Activated CD4-positive, alpha-beta T cell treated with anti-CD3 and anti-CD28 coated beads, Interleukin-2, amount 50 U/mL, for 24 hours (primary cell): Measurements from ENCODE around the gene PDCD1LG2.
"Not testable (repeated sequence)": the region's sequence is repeated elsewhere in the genome, so short reads cannot be mapped to it uniquely, and the experiment has no call there.

ENCODE experiments used
- DNase-seq, 2 donors: peaks; one replicate each; pipeline ENCODE4 v3.0.0-alpha.2; 2020; ENCODE audit warnings: low read depth in 1 of 2, low spot score in 1 of 2

PDCD1LG2 gene

DNA sequence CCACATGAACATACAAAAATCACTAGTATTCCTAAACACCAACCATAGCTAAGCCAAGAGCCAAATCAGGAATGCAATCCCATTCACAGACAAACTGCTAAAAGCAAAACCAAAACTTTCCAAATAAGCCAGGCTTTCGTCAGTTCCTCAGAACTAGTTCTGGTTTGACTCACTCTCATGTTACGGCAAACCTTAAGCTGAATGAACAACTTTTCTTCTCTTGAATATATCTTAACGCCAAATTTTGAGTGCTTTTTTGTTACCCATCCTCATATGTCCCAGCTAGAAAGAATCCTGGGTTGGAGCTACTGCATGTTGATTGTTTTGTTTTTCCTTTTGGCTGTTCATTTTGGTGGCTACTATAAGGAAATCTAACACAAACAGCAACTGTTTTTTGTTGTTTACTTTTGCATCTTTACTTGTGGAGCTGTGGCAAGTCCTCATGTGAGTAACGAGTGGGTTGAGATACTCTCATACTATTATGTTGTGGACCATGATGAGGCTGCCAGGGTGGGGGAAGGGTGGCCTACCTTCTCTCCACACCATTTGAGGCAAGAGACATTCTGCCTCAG, at the start of gene PDCD1LG2:
TSS of gene PDCD1LG2 (plus strand) at position 172 of the 572 bp plus-strand sequence. CDS start 12,016 bp downstream, outside the sequence.
- peak in 1 of 2 donors; percentile 52 for DNase-seq

DNA sequence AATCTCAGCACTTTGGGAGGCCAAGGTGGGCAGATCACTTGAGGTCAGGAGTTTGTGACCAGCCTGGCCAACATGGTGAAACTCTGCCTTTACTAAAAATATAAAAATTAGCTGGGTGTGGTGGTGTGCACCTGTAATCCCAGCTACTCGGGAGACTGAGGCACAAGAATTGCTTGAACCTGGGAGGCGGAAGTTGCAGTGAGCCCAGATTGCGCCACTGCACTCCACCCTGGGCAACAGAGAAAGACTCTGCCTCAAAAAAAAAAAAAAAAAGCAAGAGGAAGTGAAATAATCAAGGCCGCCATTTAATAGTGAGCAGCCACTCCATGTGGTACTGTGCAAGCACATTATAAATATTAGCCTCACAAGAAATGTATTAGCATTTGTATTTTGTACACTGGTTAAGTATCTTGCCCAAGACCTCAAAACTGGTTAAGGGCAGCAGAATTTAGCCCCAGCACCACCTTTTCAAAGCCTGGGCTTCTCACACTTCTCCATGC, 45.5 kb upstream of the PDCD1LG2 start:
- not testable (repeated sequence) for DNase-seq

- DNase-seq = no peak
Observed at GRCh38 chr9:5466005-5466404, 44.3 kb upstream of the PDCD1LG2 start.

GRCh38 chr9:5466766-5467165, 43.6 kb upstream of the PDCD1LG2 start:
- no peak for DNase-seq

GRCh38 chr9:5468850-5469249, 41.5 kb upstream of the PDCD1LG2 start:
- no peak for DNase-seq

DNA sequence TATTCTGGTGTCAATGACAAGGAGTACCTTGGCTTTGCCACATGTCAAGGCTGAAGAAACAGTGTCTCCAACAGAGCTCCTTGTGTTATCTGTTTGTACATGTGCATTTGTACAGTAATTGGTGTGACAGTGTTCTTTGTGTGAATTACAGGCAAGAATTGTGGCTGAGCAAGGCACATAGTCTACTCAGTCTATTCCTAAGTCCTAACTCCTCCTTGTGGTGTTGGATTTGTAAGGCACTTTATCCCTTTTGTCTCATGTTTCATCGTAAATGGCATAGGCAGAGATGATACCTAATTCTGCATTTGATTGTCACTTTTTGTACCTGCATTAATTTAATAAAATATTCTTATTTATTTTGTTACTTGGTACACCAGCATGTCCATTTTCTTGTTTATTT, 40.2 kb upstream of the PDCD1LG2 start:
- DNase-seq = no peak

GRCh38 chr9:5470816-5471215, 39.5 kb upstream of the PDCD1LG2 start:
- DNase-seq = no peak

DNA sequence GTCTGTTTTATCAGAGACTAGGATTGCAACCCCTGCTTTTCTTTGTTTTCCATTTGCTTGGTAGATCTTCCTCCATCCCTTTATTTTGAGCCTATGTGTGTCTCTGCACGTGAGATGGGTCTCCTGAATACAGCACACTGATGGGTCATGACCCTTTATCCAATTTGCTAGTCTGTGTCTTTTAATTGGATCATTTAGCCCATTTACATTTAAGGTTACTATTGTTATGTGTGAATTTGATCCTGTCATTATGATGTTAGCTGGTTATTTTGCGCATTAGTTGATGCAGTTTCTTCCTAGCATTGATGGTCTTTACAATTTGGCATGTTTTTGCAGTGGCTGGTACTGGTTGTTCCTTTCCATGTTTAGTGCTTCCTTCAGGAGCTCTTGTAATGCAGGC, 34.7 kb upstream of the PDCD1LG2 start:
- not testable (repeated sequence) for DNase-seq

DNA sequence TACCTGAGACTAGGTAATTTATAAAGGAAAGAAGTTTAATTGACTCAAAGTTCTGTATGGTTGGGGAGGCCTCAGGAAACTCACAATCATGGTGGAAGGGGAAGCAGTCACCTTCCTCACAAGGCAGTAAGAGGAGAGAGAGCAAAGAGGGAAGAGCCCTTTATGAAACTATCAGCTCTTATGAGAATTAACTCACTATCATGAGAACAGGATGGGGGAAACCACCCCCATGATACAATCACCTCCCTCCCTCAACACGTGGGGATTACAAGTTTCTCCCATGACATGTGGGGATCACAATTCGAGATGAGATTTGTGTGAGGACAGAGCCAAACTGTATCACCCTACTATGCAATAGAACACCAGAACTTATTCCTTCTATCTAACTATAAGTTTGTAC, 32.1 kb upstream of the PDCD1LG2 start:
- no peak for DNase-seq

DNA sequence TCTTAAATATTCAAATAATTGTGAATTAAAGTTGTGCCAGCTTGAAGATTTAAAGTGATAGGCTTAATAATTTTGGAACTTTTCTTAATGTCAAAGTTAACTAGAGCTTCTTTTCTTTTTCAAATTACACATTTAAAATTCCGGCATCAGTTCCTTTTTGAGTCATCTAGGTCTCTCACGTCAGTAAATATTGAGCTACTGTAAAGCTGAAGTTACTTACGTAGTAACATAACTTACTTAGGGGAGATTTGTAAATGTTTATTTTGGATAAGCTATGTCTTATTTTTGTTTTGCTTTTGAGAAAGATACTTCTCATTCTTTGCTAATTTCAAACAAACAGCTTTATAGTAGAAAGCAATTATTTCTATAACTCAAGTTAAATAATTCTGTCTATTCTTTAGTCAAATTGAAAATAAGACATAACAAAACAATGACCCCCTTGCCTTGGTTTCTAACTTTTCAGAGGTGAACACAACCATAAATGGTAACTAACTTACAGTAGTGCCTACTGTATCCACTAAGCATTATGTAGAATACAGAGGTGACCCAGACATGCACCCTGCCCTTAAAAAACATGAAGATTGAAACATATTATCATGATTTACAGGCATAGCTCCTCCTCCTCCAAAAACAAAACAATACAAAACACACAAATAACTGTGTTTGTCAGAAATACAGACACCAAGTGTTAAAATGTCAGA, 30.2 kb upstream of the PDCD1LG2 start:
- no peak for DNase-seq

- DNase-seq = no peak
Observed at GRCh38 chr9:5480919-5481318, 29.4 kb upstream of the PDCD1LG2 start.

DNA sequence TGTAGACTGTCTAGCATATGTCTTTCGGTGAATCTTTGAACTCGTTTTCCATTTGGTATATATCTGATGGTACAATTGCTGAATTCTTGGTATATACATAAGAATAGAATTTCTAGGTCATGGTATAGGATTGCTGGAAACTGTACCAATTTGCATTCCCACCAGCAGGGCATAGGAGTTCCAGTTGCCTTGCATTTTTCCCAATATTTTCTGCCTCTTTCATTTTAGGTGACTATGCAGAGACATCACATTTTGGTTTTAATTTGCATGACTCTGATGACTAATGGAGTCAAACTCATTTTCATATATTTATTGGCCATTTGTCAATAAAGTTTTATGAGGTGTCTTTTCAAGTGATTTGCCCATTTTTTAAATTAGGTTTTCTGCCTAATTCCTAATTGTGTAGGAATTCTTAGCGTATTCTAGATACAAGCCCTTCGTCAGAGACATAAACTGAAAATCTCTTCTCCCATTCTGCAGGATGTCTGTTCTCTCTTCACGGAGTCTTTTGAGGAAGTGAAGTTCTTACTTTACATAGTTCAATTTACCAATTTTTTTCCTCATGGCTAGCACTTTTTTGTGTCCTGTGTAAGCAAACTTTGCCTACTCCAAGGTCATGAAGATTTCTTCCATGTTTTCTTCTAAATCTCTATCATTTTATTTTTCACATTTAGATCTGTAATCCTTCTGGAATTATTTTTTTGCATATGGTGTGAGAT, 28.9 kb upstream of the PDCD1LG2 start:
- no peak for DNase-seq

- no peak for DNase-seq
Observed at GRCh38 chr9:5482194-5482593, 28.1 kb upstream of the PDCD1LG2 start.

GRCh38 chr9:5483306-5483705, 27.0 kb upstream of the PDCD1LG2 start:
- no peak for DNase-seq

DNA sequence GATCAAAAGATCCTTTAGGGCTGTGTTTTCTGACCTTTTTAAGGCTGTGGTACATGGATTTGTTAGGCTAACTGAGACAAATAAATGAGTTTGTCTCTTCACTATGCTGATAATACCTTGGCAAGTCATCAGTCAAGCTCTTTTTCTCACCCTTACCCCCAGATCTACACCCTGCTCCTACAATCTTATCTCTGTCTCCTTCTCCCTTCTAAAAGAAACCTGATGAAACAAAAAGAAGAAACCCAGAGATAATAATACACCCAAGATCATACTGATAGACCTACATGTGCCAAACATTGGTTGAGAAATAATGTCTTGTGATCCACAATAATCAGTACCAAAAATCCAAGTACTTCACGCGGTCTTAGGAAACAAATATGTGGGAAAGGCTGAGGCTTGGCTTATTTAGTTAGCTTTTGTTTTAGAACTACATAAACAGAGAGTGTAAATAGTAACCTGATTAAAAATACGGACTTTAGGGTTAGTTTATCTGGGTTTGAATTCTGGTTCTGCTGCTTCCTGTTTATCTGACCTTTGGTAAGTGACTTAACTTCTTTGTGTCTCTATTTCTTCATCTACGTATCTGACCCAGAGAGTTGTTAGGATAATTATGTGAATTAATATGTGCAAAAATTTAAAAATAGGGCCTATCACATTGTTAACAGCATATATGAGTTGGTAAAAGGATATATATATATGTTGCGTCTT, 24.8 kb upstream of the PDCD1LG2 start:
- no peak for DNase-seq

GRCh38 chr9:5486988-5487387, 23.3 kb upstream of the PDCD1LG2 start:
- no peak for DNase-seq

DNA sequence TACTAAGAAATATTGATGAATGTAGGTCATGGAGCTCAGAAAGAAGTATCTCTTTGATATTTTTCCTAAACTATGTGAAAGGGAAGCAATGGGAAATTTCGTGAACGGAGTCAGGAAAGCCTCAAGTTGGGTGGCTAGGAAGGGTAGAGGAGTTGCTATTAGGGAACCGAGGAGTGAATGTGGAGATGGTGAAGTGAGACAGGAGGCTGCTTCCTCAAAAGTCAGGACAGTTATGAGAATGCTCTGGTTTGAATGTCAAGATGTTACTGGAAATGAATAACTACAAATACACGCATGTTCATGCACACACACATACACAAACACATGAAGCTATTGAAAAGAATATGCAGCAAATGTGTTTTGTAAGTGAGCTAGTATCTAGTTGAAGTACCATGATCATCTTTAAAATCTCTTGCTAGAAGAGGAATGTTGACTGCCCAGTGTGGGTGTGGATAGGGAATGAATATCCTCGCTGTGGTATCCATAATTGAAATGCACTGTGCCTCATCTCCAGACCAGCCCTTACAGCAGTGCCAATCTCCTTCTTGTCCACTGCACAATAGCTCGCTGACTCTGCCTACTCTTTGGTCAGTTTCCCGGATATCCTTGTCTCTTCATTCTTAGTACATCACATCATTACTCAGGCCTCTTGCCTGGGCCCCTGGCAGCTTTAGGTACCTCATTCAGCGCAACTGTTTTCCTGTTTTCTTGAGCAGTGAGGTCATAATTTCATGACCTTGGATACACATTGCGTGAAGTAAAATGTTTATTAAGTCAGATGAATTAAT, 21.9 kb upstream of the PDCD1LG2 start:
- no peak for DNase-seq

DNA sequence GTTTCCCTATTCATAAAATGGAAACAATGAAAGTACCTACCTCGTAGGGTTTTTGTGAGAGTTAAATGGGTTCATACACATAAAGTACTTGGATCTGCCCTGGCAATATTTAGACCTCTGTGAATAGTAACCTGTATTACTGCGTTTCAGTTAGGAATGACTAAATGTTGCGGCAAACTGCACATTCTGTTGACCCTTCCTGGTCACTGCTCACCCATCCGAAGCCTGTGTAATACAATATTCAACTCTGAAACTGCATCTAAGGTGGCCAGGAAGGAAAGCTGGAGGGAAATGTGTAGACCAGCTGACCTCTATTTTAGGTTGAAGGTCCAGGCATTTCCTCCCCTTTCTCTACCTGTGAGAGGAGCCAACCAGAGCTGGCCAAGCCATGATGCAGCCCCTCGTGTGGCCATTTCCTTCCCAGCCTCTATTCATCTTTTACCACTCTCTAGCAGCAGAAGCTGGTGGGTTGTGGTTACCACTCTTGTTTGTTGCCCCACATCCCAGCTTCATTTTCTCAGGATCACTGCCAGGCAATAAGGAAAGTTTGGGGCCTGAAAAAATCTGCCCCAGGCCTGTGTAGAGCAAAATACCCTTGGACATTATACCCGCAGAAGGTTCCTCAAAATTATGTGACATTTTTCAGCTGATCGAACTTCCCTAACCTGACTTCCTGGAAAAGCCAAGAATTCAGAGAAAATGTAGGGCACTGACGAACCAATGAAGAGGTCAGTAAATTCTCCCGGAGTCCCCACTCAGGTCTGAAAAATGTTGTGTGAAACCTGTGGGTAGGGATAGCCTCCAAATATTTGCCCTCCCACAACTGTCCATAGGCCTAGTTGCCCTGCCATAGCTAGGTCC, 20.5 kb upstream of the PDCD1LG2 start:
- DNase-seq = no peak

DNA sequence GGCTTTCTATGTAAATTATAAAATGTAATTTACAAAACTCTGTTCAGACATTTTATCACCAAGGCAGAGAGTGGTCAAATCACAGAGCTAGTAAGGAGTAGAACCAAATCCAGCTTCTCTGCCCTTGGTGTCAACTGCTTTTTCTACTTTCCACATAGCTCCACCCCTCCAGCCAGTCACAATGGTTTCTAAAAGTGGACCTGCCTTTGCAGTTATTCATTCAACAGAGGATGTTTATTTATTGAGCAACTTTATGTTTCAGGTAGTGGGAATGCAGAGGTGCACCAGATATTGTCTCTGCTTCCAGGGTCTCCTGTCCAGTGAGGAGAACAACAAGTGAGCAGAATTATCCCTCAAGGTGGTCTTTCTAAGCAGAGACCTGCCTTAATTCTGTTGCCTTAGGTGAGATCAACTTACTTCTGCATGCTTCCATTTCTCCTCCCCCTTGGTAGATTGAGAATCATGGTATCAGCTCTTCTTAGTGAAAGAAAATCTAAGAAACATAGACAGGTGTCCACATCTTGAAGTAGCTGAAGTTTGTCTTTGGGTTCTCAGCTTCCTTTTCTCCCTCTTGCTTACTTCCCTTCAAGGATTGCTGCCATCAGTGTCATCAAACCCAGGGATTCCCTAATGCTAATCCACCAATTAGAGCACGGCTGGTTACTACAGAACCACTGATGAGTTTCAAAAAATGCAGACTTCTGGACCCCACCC, 17.2 kb upstream of the PDCD1LG2 start:
- no peak for DNase-seq
